ENCODE measurements around the gene PTF1A.

DNA sequence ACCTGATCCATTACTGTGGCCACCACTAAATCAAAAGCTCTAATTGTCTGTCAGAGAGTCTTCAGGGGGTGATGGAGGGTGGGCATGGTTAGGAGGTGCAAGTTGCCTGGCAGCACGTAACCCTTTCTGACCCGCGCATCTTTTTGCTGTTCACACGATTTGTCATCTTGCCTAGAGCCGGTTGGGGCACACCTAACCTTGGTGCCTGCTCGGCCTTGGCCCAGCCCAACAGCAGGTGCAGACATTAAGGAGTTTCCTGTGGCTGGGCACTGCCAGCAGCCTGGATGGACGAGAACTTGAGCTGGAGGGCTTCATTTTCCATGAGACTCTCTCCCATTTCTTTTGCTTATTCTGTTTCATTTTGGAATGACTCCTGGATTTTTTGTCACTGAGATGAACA, 41.0 kb upstream of the PTF1A start:
- TF ChIP-seq, protein P1, sequence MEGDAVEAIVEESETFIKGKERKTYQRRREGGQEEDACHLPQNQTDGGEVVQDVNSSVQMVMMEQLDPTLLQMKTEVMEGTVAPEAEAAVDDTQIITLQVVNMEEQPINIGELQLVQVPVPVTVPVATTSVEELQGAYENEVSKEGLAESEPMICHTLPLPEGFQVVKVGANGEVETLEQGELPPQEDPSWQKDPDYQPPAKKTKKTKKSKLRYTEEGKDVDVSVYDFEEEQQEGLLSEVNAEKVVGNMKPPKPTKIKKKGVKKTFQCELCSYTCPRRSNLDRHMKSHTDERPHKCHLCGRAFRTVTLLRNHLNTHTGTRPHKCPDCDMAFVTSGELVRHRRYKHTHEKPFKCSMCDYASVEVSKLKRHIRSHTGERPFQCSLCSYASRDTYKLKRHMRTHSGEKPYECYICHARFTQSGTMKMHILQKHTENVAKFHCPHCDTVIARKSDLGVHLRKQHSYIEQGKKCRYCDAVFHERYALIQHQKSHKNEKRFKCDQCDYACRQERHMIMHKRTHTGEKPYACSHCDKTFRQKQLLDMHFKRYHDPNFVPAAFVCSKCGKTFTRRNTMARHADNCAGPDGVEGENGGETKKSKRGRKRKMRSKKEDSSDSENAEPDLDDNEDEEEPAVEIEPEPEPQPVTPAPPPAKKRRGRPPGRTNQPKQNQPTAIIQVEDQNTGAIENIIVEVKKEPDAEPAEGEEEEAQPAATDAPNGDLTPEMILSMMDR (IDR thresholded peaks at IDR 0.05; ENCODE audit: poor library complexity), result no peak
- TF ChIP-seq EZH2 (IDR thresholded peaks at IDR 0.05; ENCODE audit: borderline replicate concordance) (no peak), EZH2phosphoT487 (IDR thresholded peaks at IDR 0.05; ENCODE audit: low read depth, severe bottlenecking, unreplicated experiment) (no peak)

Measured in hepatocyte (in vitro differentiated cells).